ENCODE measurements around the gene HSPA4.
"Not testable (repeated sequence)": the region's sequence is repeated elsewhere in the genome, so short reads cannot be mapped to it uniquely, and the experiment has no call there.

HSPA4 gene

DNA sequence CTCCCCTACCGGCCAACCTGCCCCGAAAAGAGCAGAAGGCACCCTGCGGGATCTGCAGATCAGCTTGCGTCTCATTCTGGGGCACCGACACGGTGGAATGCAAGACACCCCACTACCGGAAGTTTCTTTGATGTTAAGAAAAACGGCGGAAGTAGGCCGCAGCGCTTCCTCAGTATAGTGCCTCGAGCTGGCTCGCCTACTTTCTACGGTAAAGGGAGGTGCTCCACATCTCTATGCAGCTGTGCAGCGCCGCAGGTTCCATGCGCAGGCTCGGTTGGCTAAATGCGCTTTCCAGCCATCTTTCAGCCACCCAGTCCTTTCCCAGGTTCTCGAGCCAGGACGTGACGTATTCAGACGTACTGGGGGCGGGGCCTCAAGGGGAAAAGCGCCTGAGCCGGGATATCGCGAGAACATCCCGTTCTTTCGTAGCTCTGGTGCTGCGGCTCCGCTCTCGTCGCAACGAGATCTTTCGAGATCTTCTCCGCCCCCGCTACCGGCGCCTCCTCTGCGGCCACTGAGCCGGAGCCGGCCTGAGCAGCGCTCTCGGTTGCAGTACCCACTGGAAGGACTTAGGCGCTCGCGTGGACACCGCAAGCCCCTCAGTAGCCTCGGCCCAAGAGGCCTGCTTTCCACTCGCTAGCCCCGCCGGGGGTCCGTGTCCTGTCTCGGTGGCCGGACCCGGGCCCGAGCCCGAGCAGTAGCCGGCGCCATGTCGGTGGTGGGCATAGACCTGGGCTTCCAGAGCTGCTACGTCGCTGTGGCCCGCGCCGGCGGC, at the start of gene HSPA4:
Gene HSPA4, plus strand, starts transcription at position 472 of the 775 bp plus-strand sequence. Its CDS starts 238 bp downstream, at position 710.
- no peaks in the 10 kb centered on the region for H3K27me3 ChIP-seq (ENCODE audit: insufficient read depth, low read length, poor library complexity)
- peak within 1 kb of the TSS; percentile 86 for H2AFZ ChIP-seq (ENCODE audit: low read depth, low read length)
- H3K79me2 ChIP-seq (ENCODE audit: insufficient read depth, low read length): peaks cover 66% of the 10 kb centered on the region
- H3K9me3 ChIP-seq (ENCODE audit: insufficient read depth, low read length, severe bottlenecking): no peaks in the 10 kb centered on the region
- H4K20me1 ChIP-seq (ENCODE audit: insufficient read depth, low read length): peaks cover 39% of the 10 kb centered on the region
- peaks cover 46% of the 10 kb centered on the region for H3K4me1 ChIP-seq (ENCODE audit: insufficient read depth, low read length)
- H3K9ac ChIP-seq (ENCODE audit: low read depth, low read length): peak within 1 kb of the TSS; percentile 91
- H3K4me2 ChIP-seq (ENCODE audit: insufficient read depth, low read length): peak within 1 kb of the TSS; percentile 86
- DNase-seq (peak; percentile 98), ATAC-seq (ENCODE audit: insufficient read depth, low read depth) (peak; percentile 82)
- H3K36me3 ChIP-seq (ENCODE audit: insufficient read depth, low read length): peaks cover 11% of the 10 kb centered on the region; the same call in 1 of the 2 replicates
- H3K4me3 ChIP-seq (ENCODE audit: low read depth in 1 of 2, low read length in 2 of 2): peak within 1 kb of the TSS; percentile 78 to 85
- TF ChIP-seq EZH2 (IDR thresholded peaks at IDR 0.05; ENCODE audit: borderline replicate concordance, low read depth, low read length, severe bottlenecking): no peak
- TF ChIP-seq, protein P1, sequence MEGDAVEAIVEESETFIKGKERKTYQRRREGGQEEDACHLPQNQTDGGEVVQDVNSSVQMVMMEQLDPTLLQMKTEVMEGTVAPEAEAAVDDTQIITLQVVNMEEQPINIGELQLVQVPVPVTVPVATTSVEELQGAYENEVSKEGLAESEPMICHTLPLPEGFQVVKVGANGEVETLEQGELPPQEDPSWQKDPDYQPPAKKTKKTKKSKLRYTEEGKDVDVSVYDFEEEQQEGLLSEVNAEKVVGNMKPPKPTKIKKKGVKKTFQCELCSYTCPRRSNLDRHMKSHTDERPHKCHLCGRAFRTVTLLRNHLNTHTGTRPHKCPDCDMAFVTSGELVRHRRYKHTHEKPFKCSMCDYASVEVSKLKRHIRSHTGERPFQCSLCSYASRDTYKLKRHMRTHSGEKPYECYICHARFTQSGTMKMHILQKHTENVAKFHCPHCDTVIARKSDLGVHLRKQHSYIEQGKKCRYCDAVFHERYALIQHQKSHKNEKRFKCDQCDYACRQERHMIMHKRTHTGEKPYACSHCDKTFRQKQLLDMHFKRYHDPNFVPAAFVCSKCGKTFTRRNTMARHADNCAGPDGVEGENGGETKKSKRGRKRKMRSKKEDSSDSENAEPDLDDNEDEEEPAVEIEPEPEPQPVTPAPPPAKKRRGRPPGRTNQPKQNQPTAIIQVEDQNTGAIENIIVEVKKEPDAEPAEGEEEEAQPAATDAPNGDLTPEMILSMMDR (IDR thresholded peaks at IDR 0.05; ENCODE audit: borderline replicate concordance, extremely low read depth, low read length, poor library complexity, severe bottlenecking): no peak
- peak within 1 kb of the TSS; percentile 91 for H3K27ac ChIP-seq (ENCODE audit: low read length)

DNA sequence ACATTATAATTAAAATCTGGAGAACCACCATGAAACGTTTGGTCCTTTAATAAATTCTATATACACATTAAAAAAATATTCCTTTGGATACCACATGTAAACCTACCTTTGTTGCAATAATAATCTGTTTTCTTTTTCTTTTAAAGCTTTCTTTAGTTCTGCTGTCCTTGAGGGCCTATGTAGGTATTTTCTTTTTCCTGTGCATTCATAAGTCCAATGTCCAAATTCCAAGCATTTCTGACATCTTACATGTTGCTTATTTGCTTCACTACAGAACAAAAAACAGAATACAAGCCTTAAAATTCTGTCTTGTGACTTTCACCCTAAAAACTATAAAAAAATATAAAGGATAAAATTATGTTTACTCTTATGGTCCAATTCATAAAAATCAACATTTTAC, 45.2 kb upstream of the HSPA4 start:
- Histone ChIP-seq H4K20me1 (ENCODE audit: insufficient read depth, low read length) (no peaks in the 10 kb centered on the region), H3K79me2 (ENCODE audit: insufficient read depth, low read length) (peaks cover 6% of the 10 kb centered on the region; the same call in 1 of the 2 replicates), H3K27me3 (ENCODE audit: insufficient read depth, low read length, poor library complexity) (no peaks in the 10 kb centered on the region), H3K27ac (ENCODE audit: low read length) (no peak overlapping the region), H3K9ac (ENCODE audit: low read depth, low read length) (no peak overlapping the region), H3K9me3 (ENCODE audit: insufficient read depth, low read length, severe bottlenecking) (no peaks in the 10 kb centered on the region), H3K4me2 (ENCODE audit: insufficient read depth, low read length) (no peak overlapping the region), H3K36me3 (ENCODE audit: insufficient read depth, low read length) (peaks cover 29% of the 10 kb centered on the region), H2AFZ (ENCODE audit: low read depth, low read length) (no peak overlapping the region), H3K4me3 (ENCODE audit: low read depth in 1 of 2, low read length in 2 of 2) (no peak overlapping the region), H3K4me1 (ENCODE audit: insufficient read depth, low read length) (no peaks in the 10 kb centered on the region)
- TF ChIP-seq, protein P1 (IDR thresholded peaks at IDR 0.05; ENCODE audit: borderline replicate concordance, extremely low read depth, low read length, poor library complexity, severe bottlenecking): no peak
- TF ChIP-seq EZH2 (IDR thresholded peaks at IDR 0.05; ENCODE audit: borderline replicate concordance, low read depth, low read length, severe bottlenecking): no peak
- ATAC-seq (ENCODE audit: insufficient read depth, low read depth): no peak
- DNase-seq: no peak

GRCh38 chr5:133008455-133008854, 43.4 kb upstream of the HSPA4 start:
- H3K79me2 ChIP-seq (ENCODE audit: insufficient read depth, low read length); ATAC-seq (ENCODE audit: insufficient read depth, low read depth); H3K9me3 ChIP-seq (ENCODE audit: insufficient read depth, low read length, severe bottlenecking); H3K4me1 ChIP-seq (ENCODE audit: insufficient read depth, low read length); H3K27me3 ChIP-seq (ENCODE audit: insufficient read depth, low read length, poor library complexity); H3K4me3 ChIP-seq (ENCODE audit: low read depth in 1 of 2, low read length in 2 of 2); H3K9ac ChIP-seq (ENCODE audit: low read depth, low read length); H3K27ac ChIP-seq (ENCODE audit: low read length); DNase-seq; H4K20me1 ChIP-seq (ENCODE audit: insufficient read depth, low read length); H3K4me2 ChIP-seq (ENCODE audit: insufficient read depth, low read length); H2AFZ ChIP-seq (ENCODE audit: low read depth, low read length): not testable (repeated sequence)
- peaks cover 21% of the 10 kb centered on the region; the same call in 1 of the 2 replicates for H3K36me3 ChIP-seq (ENCODE audit: insufficient read depth, low read length)

- Histone ChIP-seq H3K27ac (ENCODE audit: low read length) (no peak overlapping the region), H4K20me1 (ENCODE audit: insufficient read depth, low read length) (0 out of 2 replicates have a peak, but pooled peaks cover 4% of the 10 kb centered on the region), H3K4me3 (ENCODE audit: low read depth in 1 of 2, low read length in 2 of 2) (no peak overlapping the region), H3K4me2 (ENCODE audit: insufficient read depth, low read length) (no peak overlapping the region), H3K9ac (ENCODE audit: low read depth, low read length) (no peak overlapping the region), H3K79me2 (ENCODE audit: insufficient read depth, low read length) (peaks cover 56% of the 10 kb centered on the region), H3K4me1 (ENCODE audit: insufficient read depth, low read length) (no peaks in the 10 kb centered on the region), H3K27me3 (ENCODE audit: insufficient read depth, low read length, poor library complexity) (no peaks in the 10 kb centered on the region), H3K9me3 (ENCODE audit: insufficient read depth, low read length, severe bottlenecking) (no peaks in the 10 kb centered on the region), H3K36me3 (ENCODE audit: insufficient read depth, low read length) (peaks cover 34% of the 10 kb centered on the region), H2AFZ (ENCODE audit: low read depth, low read length) (no peak overlapping the region)
- TF ChIP-seq EZH2 (IDR thresholded peaks at IDR 0.05; ENCODE audit: borderline replicate concordance, low read depth, low read length, severe bottlenecking): no peak
- ATAC-seq (ENCODE audit: insufficient read depth, low read depth): no peak
- no peak for DNase-seq
Observed at GRCh38 chr5:133015466-133015865, 36.3 kb upstream of the HSPA4 start.
